Astrocyte of the spinal cord (primary cell): ENCODE data around the gene GSTA5.
A peak's percentile ranks its signal among the peaks of the same experiment; 100 is the strongest.

Experiments
- DNase-seq: peaks from one replicate; pipeline ENCODE4 v3.0.0; 2011; ENCODE audit warnings: low read depth, low spot score
- H3K4me3 ChIP-seq: 2 replicates; pipeline ENCODE4 v1.5.1; 2011; ENCODE audit warnings: low read depth, mild to moderate bottlenecking, low read length, moderate library complexity
- CTCF ChIP-seq: IDR thresholded peaks from 2 replicates; pipeline ENCODE4 v1.5.1; 2012; ENCODE audit warnings: low read depth, mild to moderate bottlenecking, low read length, inconsistent platforms
- in situ Hi-C: cut with HindIII; loops from 2 replicates; pipeline ENCODE4 v1.10.0; 2017; ENCODE audit warnings: low sequenced_read_pairs

Gene GSTA5

DNA sequence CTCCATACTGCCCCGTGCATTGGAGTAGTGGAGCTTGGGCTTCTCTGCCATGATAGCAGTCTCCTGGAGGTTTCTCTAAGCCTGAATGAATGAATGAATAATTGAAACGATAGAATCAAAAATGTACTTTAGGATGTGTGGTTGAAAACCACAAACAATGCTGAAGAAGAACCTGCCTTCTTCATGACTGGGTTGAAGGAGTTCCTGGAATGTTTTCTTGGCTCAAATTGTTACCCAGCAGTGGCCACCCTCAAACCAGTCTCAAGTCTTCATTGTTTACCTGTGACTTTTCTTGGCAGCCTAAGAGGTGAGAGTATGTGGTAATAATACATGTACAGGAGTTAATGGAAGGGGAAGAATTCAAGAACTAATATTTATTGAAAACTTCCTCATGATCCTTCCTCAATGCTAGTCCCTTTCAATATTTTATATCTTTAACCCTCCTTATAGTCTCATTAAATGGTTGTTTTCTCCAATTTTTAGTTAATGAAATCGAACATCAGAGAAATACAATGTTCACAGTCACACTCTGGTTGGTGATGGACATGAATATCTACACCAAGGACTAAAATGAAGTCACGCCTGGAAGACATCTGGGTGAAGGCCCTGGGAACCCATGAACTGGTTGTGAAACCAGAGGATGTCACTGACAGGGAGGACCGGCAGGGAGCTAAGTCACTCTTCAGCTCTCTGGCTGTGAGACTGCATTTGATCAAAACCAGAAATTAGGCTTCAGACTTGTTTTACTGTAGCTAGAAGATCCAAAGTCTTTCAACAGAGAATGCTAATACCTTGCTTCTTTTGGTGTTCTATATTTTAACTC is at the start of gene GSTA5:
TSS of gene GSTA5 (minus strand) at position 51 of the 823 bp plus-strand sequence.
- in situ Hi-C loops: no loop called here
- no peak for DNase-seq
- TF ChIP-seq CTCF: no peak
- no peak within 1 kb of the TSS for H3K4me3 ChIP-seq

- DNase-seq: no peak
- no peak overlapping the region for H3K4me3 ChIP-seq
- TF ChIP-seq CTCF: no peak
- in situ Hi-C loops: no loop called here
Observed at GRCh38 chr6:52890018-52890417, 49.4 kb upstream of the GSTA5 start.

DNA sequence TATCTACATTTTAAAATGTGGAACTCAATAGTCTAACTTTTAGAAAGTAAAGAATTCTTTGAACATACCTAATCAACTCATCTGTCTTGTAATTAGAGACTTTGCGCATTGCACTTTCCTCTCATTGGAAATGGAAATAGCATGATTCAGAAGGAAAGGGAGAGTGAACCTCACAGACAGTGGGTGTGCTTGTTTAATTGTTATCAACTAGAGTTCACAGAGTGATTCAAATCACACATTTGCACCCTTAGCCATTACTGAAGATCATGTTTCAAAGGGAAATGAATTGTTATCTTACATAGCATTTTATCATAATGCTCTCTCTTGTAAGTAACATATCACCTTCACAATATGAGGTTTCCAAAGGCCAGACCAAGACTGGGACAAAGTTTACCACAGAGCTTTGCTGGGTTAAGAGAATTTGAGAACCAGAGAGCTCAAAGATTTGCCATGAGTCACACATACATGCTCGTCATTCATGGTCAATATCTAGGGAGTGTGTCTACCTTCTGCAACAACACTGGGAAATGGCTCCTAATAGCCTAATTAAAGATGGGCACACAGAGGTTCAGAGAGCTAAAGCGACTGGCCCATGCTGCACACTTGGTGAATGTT is 47.4 kb upstream of the GSTA5 start:
- no peak overlapping the region for H3K4me3 ChIP-seq
- no peak for DNase-seq
- in situ Hi-C loops: no loop called here
- no peak for TF ChIP-seq CTCF

GRCh38 chr6:52881996-52882841 is 41.6 kb upstream of the GSTA5 start:
- peak overlapping the region; percentile 47 for H3K4me3 ChIP-seq
- in situ Hi-C loops: no loop called here
- TF ChIP-seq CTCF: peak; percentile 76
- DNase-seq: peak; percentile 57

DNA sequence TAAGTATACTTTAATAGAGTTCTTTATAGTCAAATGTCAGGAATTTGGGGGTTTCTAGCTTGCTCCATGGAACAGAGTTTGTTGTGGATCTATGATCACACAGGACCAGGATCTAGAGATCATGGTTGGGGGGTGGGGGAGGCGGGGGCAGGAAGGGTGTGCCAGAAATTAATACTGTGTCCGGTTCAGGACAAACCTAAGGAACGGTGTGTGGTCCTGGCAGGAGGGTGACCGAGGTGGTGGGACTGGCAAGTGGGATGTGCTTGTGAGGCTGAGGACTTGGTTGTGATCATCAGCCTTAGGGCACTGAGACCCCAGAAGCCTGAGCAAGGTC is 41.0 kb upstream of the GSTA5 start:
- no peak overlapping the region for H3K4me3 ChIP-seq
- TF ChIP-seq CTCF: no peak
- in situ Hi-C loops: no loop called here
- no peak for DNase-seq

GRCh38 chr6:52877786-52878185 is 37.2 kb upstream of the GSTA5 start:
- no peak overlapping the region for H3K4me3 ChIP-seq
- TF ChIP-seq CTCF: no peak
- peak; percentile 4 for DNase-seq
- in situ Hi-C loops: no loop called here
